IgD-negative memory B cell (primary cell): ENCODE results near the gene WDR72. TPM values are rescaled to one million over a fixed set of nuclear protein-coding genes. Genes with fewer than 3 reads are reported as not detected.

Source experiments
- H3K27ac Mint-ChIP-seq, 3 donors: one replicate each; pipeline ENCODE4 v1.8.0; 2020 to 2022; ENCODE audit warnings: mild to moderate bottlenecking in 3 of 3, mixed read lengths in 3 of 3, moderate library complexity in 1 of 3
- H3K27me3 Mint-ChIP-seq: one replicate; pipeline ENCODE4 v1.8.0; 2021; ENCODE audit warnings: mixed read lengths
- H3K36me3 Mint-ChIP-seq: one replicate; pipeline ENCODE4 v1.8.0; 2020; ENCODE audit warnings: mild to moderate bottlenecking, mixed read lengths
- H3K4me1 Mint-ChIP-seq, 3 donors: one replicate each; pipeline ENCODE4 v1.8.0; 2020 to 2022; ENCODE audit warnings: mixed read lengths in 3 of 3, mild to moderate bottlenecking in 1 of 3
- H3K4me3 Mint-ChIP-seq, 4 donors: one replicate each; pipeline ENCODE4 v1.8.0; 2020 to 2022; ENCODE audit warnings: mild to moderate bottlenecking in 4 of 4, mixed read lengths in 4 of 4, moderate library complexity in 3 of 4
- H3K9me3 Mint-ChIP-seq, 3 donors: one replicate each; pipeline ENCODE4 v1.8.0; 2020 to 2021; ENCODE audit warnings: mixed read lengths in 3 of 3, mild to moderate bottlenecking in 1 of 3
- polyA plus RNA-seq: library from polyadenylated mRNA; unstranded; fragments of 300-500 nt; fragmentation: Illumina TruSeq; gene quantifications from one replicate; pipeline ENCODE4 v1.2.3, GENCODE V29; 2021

Gene WDR72
- polyA plus RNA-seq, 1 donor from 2014 or later = 0.04 TPM

GRCh38 chr15:53665930-53666329 lies 93.5 kb downstream of the WDR72 start:
- H3K4me3 Mint-ChIP-seq = no peak overlapping the region
- no peaks in the 10 kb centered on the region for H3K27me3 Mint-ChIP-seq
- H3K9me3 Mint-ChIP-seq = no peaks in the 10 kb centered on the region
- H3K27ac Mint-ChIP-seq = no peak overlapping the region
- no peaks in the 10 kb centered on the region for H3K4me1 Mint-ChIP-seq
- no peaks in the 10 kb centered on the region for H3K36me3 Mint-ChIP-seq

- Mint-ChIP-seq H3K9me3 (peaks cover 0 to 2% (median 0%) of the 10 kb centered on the region in 3 donors), H3K4me3 (no peak overlapping the region), H3K4me1 (no peaks in the 10 kb centered on the region), H3K27ac (no peak overlapping the region), H3K36me3 (no peaks in the 10 kb centered on the region), H3K27me3 (no peaks in the 10 kb centered on the region)
These were observed 100.5 kb downstream of the WDR72 start for GRCh38 chr15:53658827-53659555.

GRCh38 chr15:53658255-53658654 lies 101.2 kb downstream of the WDR72 start:
- peaks cover 0 to 2% (median 0%) of the 10 kb centered on the region in 3 donors for H3K9me3 Mint-ChIP-seq
- no peak overlapping the region for H3K27ac Mint-ChIP-seq
- H3K4me3 Mint-ChIP-seq = no peak overlapping the region
- H3K4me1 Mint-ChIP-seq = no peaks in the 10 kb centered on the region
- H3K36me3 Mint-ChIP-seq = no peaks in the 10 kb centered on the region
- H3K27me3 Mint-ChIP-seq = no peaks in the 10 kb centered on the region

GRCh38 chr15:53648934-53649333 lies 110.5 kb downstream of the WDR72 start:
- peaks cover 0 to 3% (median 0%) of the 10 kb centered on the region in 3 donors for H3K9me3 Mint-ChIP-seq
- H3K4me3 Mint-ChIP-seq = no peak overlapping the region
- H3K27ac Mint-ChIP-seq = no peak overlapping the region
- H3K27me3 Mint-ChIP-seq = peaks cover 3% of the 10 kb centered on the region
- H3K36me3 Mint-ChIP-seq = no peaks in the 10 kb centered on the region
- H3K4me1 Mint-ChIP-seq = no peaks in the 10 kb centered on the region

GRCh38 chr15:53644660-53645059 lies 114.8 kb downstream of the WDR72 start:
- Mint-ChIP-seq H3K4me1 (no peaks in the 10 kb centered on the region), H3K27ac (peak overlapping the region in 1 of 3 donors; percentile 27), H3K9me3 (peaks cover 0 to 3% (median 0%) of the 10 kb centered on the region in 3 donors), H3K36me3 (no peaks in the 10 kb centered on the region), H3K27me3 (peaks cover 3% of the 10 kb centered on the region), H3K4me3 (no peak overlapping the region)

- Mint-ChIP-seq H3K4me3 (no peak overlapping the region), H3K36me3 (no peaks in the 10 kb centered on the region), H3K4me1 (no peaks in the 10 kb centered on the region), H3K27me3 (no peaks in the 10 kb centered on the region), H3K27ac (no peak overlapping the region), H3K9me3 (peaks cover 9 to 18% (median 11%) of the 10 kb centered on the region in 3 donors)
These were observed 124.9 kb downstream of the WDR72 start for GRCh38 chr15:53634517-53635106.

GRCh38 chr15:53627279-53627678 lies 132.2 kb downstream of the WDR72 start:
- H3K27me3 Mint-ChIP-seq = peaks cover 1% of the 10 kb centered on the region
- H3K36me3 Mint-ChIP-seq = no peaks in the 10 kb centered on the region
- H3K9me3 Mint-ChIP-seq = peaks cover 4 to 9% (median 8%) of the 10 kb centered on the region in 3 donors
- H3K4me1 Mint-ChIP-seq = no peaks in the 10 kb centered on the region
- no peak overlapping the region for H3K27ac Mint-ChIP-seq
- H3K4me3 Mint-ChIP-seq = no peak overlapping the region

- peaks cover 1% of the 10 kb centered on the region for H3K27me3 Mint-ChIP-seq
- no peaks in the 10 kb centered on the region for H3K36me3 Mint-ChIP-seq
- H3K27ac Mint-ChIP-seq = no peak overlapping the region
These were observed 133.3 kb downstream of the WDR72 start for GRCh38 chr15:53625962-53626845.

GRCh38 chr15:53625260-53625659 lies 134.2 kb downstream of the WDR72 start:
- no peak overlapping the region for H3K27ac Mint-ChIP-seq
- H3K27me3 Mint-ChIP-seq = peaks cover 1% of the 10 kb centered on the region
- peaks cover 1 to 6% (median 5%) of the 10 kb centered on the region in 3 donors for H3K9me3 Mint-ChIP-seq
- H3K4me1 Mint-ChIP-seq = no peaks in the 10 kb centered on the region
- no peaks in the 10 kb centered on the region for H3K36me3 Mint-ChIP-seq
- H3K4me3 Mint-ChIP-seq = no peak overlapping the region

More at GRCh38 chr15:53625962-53626845, 133.3 kb downstream of the WDR72 start:
- no peaks in the 10 kb centered on the region for H3K4me1 Mint-ChIP-seq
- H3K9me3 Mint-ChIP-seq = peaks cover 2 to 8% (median 5%) of the 10 kb centered on the region in 3 donors
- no peak overlapping the region for H3K4me3 Mint-ChIP-seq

GRCh38 chr15:53618461-53618860 lies 141.0 kb downstream of the WDR72 start:
- no peaks in the 10 kb centered on the region for H3K36me3 Mint-ChIP-seq
- H3K9me3 Mint-ChIP-seq = peaks cover 0 to 6% (median 3%) of the 10 kb centered on the region in 3 donors
- H3K4me3 Mint-ChIP-seq = no peak overlapping the region
- no peaks in the 10 kb centered on the region for H3K4me1 Mint-ChIP-seq
- no peak overlapping the region for H3K27ac Mint-ChIP-seq
- no peaks in the 10 kb centered on the region for H3K27me3 Mint-ChIP-seq

- H3K4me1 Mint-ChIP-seq = no peaks in the 10 kb centered on the region
- no peaks in the 10 kb centered on the region for H3K9me3 Mint-ChIP-seq
- no peak overlapping the region for H3K4me3 Mint-ChIP-seq
- no peaks in the 10 kb centered on the region for H3K36me3 Mint-ChIP-seq
- H3K27ac Mint-ChIP-seq = no peak overlapping the region
- no peaks in the 10 kb centered on the region for H3K27me3 Mint-ChIP-seq
These were observed 148.1 kb downstream of the WDR72 start for GRCh38 chr15:53611145-53611920.

- H3K27me3 Mint-ChIP-seq = no peaks in the 10 kb centered on the region
- H3K36me3 Mint-ChIP-seq = no peaks in the 10 kb centered on the region
- no peak overlapping the region for H3K4me3 Mint-ChIP-seq
These were observed 168.4 kb downstream of the WDR72 start for GRCh38 chr15:53591041-53591440.

GRCh38 chr15:53590380-53590779 lies 169.1 kb downstream of the WDR72 start:
- H3K4me1 Mint-ChIP-seq = peaks cover 0 to 3% (median 0%) of the 10 kb centered on the region in 3 donors
- H3K27ac Mint-ChIP-seq = no peak overlapping the region
- no peaks in the 10 kb centered on the region for H3K27me3 Mint-ChIP-seq
- H3K9me3 Mint-ChIP-seq = peaks cover 0 to 1% (median 0%) of the 10 kb centered on the region in 3 donors
- H3K4me3 Mint-ChIP-seq = no peak overlapping the region
- H3K36me3 Mint-ChIP-seq = no peaks in the 10 kb centered on the region

More at GRCh38 chr15:53591041-53591440, 168.4 kb downstream of the WDR72 start:
- Mint-ChIP-seq H3K4me1 (peaks cover 0 to 3% (median 0%) of the 10 kb centered on the region in 3 donors), H3K27ac (no peak overlapping the region), H3K9me3 (peaks cover 0 to 1% (median 0%) of the 10 kb centered on the region in 3 donors)

GRCh38 chr15:53589520-53590057 lies 169.9 kb downstream of the WDR72 start:
- H3K4me3 Mint-ChIP-seq = no peak overlapping the region
- no peaks in the 10 kb centered on the region for H3K27me3 Mint-ChIP-seq
- H3K27ac Mint-ChIP-seq = no peak overlapping the region
- peaks cover 0 to 3% (median 0%) of the 10 kb centered on the region in 3 donors for H3K4me1 Mint-ChIP-seq
- peaks cover 0 to 1% (median 0%) of the 10 kb centered on the region in 3 donors for H3K9me3 Mint-ChIP-seq
- no peaks in the 10 kb centered on the region for H3K36me3 Mint-ChIP-seq
